ENCODE results near the gene WLS.

Gene WLS

DNA sequence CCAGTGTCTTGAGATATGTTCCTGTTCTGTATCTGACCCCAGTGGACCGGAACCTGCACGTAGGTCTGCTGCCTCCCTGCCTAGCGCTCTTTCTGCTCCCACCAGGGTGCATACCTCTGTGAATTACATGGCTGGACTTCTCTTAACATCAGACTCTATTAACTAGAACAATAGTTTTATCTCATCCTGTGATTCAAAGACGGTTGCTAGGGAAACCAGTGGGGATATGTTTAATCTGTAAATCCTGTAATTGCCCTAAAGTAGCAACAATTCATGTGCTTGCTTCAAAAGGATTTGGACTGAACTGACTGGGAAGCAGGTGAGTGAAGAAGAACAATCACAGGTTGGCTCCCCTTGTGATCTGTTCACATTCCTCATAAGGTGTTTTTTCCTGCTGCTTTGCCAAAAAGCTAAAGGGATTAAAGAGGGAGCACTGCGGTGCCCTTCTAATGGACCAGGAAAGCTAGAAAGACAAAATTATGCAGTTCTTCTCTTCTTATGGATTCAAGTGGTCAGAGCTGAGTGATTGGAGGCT is 129.2 kb downstream of the WLS start:
- no peak for DNase-seq

DNA sequence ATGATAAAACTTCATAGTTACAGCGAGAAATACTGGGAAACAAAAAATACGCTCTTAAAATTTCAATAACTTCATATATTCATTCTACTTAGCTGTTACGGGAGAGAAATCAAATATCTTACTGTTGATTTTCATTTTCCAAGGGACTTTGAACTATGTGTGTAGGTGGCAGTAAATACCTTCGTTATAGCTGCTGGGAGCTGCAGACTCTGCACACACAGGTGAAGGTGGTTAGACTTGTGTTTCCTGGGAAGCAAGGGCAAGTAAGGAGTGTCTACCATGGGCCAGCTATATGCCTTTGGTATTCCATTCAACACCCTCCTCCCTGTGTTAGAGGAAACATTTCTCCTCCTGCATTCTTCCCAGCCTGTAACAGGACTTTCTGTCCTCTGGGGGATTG is 130.5 kb downstream of the WLS start:
- DNase-seq, result no peak

DNA sequence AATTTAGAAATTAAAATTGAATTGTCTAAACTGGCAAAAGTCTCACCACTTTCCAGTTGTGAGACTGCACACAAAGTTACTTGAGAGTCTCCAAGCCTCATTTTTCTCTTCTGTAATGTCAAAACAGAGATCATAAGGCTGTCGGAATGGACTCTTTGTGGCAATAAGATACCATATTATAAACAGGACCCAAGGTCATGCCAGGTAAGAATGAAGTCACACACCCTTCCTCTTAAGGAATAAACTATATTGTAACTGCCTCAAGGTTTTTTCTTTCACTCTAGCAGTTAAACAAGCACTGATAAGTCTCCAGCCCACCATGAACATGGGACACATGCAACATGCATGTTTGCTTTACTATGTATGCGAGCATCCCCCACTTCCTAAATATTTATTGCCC is 131.8 kb downstream of the WLS start:
- DNase-seq, result no peak

DNA sequence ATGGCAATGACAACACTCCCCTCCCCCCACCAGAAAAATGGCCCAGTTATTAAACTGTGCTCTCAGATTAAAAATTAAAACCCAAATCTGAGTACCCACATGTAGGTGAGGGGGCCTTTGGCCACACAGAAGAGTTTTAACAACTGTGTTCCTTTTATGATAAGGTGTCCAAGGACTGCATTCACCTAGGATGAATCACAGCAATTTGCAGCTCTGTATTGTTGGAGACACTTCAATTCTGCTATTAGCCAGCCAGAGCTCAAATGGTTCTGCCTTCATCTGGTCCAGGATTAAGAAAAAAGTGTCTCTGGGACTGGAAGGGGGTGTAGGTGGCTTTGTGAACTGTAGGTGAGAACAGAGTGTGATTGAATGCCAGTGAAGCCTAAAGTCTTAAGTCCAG is 138.6 kb downstream of the WLS start:
- DNase-seq, result no peak

DNA sequence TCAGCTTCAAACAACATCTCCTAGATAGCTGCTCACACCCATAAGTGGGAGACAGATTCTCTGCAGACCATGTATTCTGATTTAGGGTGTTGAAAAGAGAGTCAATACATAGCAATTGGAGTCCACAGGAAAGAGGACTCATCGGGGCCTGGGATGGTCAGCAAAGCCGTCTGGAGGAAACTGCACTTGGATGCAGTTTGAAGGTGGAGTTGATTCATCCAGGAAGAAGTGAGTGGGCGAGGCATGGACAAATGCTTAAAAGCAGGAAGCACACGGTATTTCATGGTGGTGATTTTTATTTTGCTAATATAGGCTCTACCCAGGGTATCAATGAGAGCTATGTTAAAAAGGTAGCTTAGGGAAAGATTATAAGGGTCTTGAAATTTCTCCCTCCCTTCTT is 145.1 kb downstream of the WLS start:
- DNase-seq, result no peak

DNA sequence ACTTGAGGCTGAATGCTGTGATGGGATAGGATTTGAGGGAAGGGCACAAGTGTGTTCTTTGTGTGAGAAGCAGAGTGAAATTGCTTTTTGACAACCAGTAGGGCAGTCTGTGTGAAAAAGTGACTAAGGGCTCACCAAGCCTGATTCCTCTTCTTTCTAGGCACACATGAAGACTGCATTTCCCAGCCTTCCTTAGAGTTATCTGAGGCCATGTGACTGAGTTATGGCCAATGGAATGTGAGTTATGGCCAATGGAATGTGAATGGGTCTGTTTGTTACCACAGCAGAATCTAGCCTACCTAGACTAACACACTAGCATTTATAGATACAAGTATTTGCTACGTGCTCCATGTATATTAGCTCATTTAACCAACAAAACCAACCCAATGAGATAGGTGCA is 146.6 kb downstream of the WLS start:
- DNase-seq, result no peak

DNA sequence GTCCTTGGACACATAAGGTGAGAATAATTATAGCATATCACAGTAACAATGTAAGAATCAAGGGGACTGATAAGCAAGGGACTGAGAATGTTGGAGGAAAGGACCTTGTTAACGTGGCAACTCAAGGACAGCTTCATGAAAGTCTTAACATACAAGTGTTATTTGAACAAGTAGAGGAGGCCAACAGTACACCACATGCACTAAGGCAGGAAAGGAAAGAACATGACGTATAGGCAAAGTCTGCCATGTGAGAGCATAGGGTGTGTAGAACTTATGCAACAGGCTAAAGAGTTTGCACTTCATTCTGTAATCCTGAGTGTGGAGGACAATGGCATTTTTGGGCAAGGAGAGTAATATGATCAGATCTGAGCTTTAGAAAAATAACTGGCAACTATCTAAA is 148.6 kb downstream of the WLS start:
- no peak for DNase-seq

DNA sequence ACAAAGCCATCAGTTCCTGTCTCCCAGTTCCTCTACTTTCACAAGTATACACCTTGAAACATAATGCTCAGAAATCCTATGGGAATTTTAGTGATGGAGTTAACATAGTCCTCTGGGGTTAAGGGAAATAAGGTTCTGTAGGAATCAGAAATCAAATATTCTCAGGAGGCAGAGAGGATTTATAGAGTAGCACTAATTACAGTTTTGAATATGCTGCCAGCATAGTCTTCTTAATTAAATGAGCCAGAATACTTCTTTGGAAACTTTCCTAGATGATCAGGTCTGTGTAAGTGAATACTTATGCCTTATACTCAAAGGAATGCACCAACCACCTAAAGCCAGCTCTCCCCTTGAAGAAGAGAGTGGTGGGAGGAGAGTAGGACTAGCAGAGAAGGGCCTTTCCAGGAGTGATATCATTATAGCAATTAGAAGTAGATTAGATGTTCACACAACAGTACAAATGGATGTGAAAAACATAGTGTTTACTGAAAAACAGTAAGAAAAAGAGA is 150.5 kb downstream of the WLS start:
- no peak for DNase-seq

DNA sequence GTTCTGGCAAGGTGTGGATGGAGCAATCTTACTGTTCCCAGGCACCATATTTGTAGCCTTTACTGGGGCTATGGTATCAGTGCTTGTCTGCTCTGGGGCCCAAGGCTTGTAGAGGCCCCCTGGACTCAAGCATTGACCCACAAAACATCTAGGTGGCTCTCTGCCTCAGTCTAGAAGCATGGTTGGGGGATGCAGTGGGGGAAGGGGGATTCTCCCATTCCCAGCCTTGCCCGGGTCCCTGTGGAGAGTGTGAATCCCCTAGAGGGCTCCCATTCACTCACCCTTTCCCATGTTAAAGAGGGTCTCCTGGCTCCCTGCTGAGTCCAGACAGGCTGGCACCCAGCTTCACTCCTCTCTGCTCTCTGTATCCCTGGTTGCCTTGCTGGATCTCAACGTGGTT is 153.7 kb downstream of the WLS start:
- no peak for DNase-seq

All from anterior cingulate cortex (tissue), 58 donors.